OCI-LY1 (cell line): ENCODE measurements around the gene MARCKSL1.

Experiments
- H2AFZ ChIP-seq: fragments of 200-600 bp; sonication (generic), shearing (Covaris generic); 2 replicates; pipeline ENCODE4 v1.6.0; 2014; ENCODE audit warnings: antibody characterized with exemption, mild to moderate bottlenecking, low read length
- H3F3A ChIP-seq: fragments of 200-600 bp; sonication (generic), shearing (Covaris generic); 2 replicates; pipeline ENCODE4 v1.6.0; 2014; ENCODE audit warnings: mild to moderate bottlenecking, antibody characterized with exemption, low read length, moderate library complexity; ENCODE audit not compliant: insufficient read depth
- H3K27ac ChIP-seq: fragments of 200-600 bp; sonication (generic); 2 replicates; pipeline ENCODE4 v1.5.1; 2014; ENCODE audit warnings: low read length, mixed run types, mild to moderate bottlenecking, low read depth; ENCODE audit not compliant: poor library complexity, severe bottlenecking
- H3K27me3 ChIP-seq: fragments of 200-600 bp; sonication (generic); 2 replicates; pipeline ENCODE4 v1.6.0; 2014; ENCODE audit warnings: antibody characterized with exemption, mild to moderate bottlenecking, low read length, moderate library complexity; ENCODE audit not compliant: insufficient read depth
- H3K36me3 ChIP-seq: fragments of 200-600 bp; sonication (generic); 2 replicates; pipeline ENCODE4 v1.6.1; 2014; ENCODE audit warnings: mild to moderate bottlenecking, antibody characterized with exemption, low read length, moderate library complexity, mixed read lengths; ENCODE audit not compliant: insufficient read depth
- H3K4me1 ChIP-seq: fragments of 200-600 bp; sonication (generic); 2 replicates; pipeline ENCODE4 v1.5.1; 2014; ENCODE audit warnings: mild to moderate bottlenecking, low read length, moderate library complexity; ENCODE audit not compliant: insufficient read depth, severe bottlenecking
- H3K4me2 ChIP-seq: fragments of 200-600 bp; sonication (generic), shearing (Covaris generic); 2 replicates; pipeline ENCODE4 v1.6.1; 2014; ENCODE audit warnings: low read length
- H3K4me3 ChIP-seq: fragments of 200-600 bp; sonication (generic); 2 replicates; pipeline ENCODE4 v1.5.1; 2014; ENCODE audit warnings: low read length, low read depth, mild to moderate bottlenecking, mixed read lengths; ENCODE audit not compliant: poor library complexity, severe bottlenecking
- H3K79me2 ChIP-seq: fragments of 200-600 bp; shearing (Covaris generic); 2 replicates; pipeline ENCODE4 v1.6.1; 2016; ENCODE audit warnings: mixed run types, low read length, mixed read lengths; ENCODE audit not compliant: insufficient read depth
- H3K9ac ChIP-seq: fragments of 200-600 bp; sonication (generic), shearing (Covaris generic); 2 replicates; pipeline ENCODE4 v1.6.1; 2014; ENCODE audit warnings: mild to moderate bottlenecking, low read length, mixed read lengths
- H3K9me2 ChIP-seq: fragments of 200-600 bp; sonication (generic), shearing (Covaris generic); 2 replicates; pipeline ENCODE4 v1.6.1; 2014; ENCODE audit warnings: low read depth, mild to moderate bottlenecking, low read length, mixed read lengths
- H3K9me3 ChIP-seq: fragments of 200-600 bp; shearing (Covaris generic); 2 replicates; pipeline ENCODE4 v1.6.1; 2014; ENCODE audit warnings: low read length, mixed read lengths
- H4K20me1 ChIP-seq: fragments of 200-600 bp; sonication (generic), shearing (Covaris generic); 2 replicates; pipeline ENCODE4 v1.6.0; 2016; ENCODE audit warnings: mild to moderate bottlenecking, low read length; ENCODE audit not compliant: insufficient read depth
- EZH2 ChIP-seq: fragments of 200-600 bp; sonication (generic), shearing (Covaris generic); IDR thresholded peaks from 2 replicates; pipeline ENCODE4 v1.8.0; 2017; ENCODE audit warnings: borderline replicate concordance, mixed run types, mild to moderate bottlenecking, antibody characterized with exemption, low read length, moderate library complexity, mixed read lengths
- TF ChIP-seq, protein P1 (sequence below): fragments of 200-600 bp; sonication (generic), shearing (Covaris generic); IDR thresholded peaks from 2 replicates; pipeline ENCODE4 v1.5.1; 2017; ENCODE audit warnings: mild to moderate bottlenecking, antibody characterized with exemption, low read length, moderate library complexity, mixed read lengths

The MARCKSL1 gene

GRCh38 chr1:32311709-32312393, 24.2 kb downstream of the MARCKSL1 start:
- H3K27ac ChIP-seq = peak overlapping the region; percentile 78
- no peak overlapping the region; the same call in 1 of the 2 replicates for H3K4me2 ChIP-seq
- H3K4me1 ChIP-seq = peaks cover 85% of the 10 kb centered on the region
- no peak overlapping the region; the same call in 1 of the 2 replicates for H3K9ac ChIP-seq
- H3K27me3 ChIP-seq = no peaks in the 10 kb centered on the region
- no peak overlapping the region for H3K4me3 ChIP-seq
- 0 out of 2 replicates have a peak, but pooled peaks cover 3% of the 10 kb centered on the region for H4K20me1 ChIP-seq
- peaks cover 71% of the 10 kb centered on the region for H3K79me2 ChIP-seq
- TF ChIP-seq, protein P1, sequence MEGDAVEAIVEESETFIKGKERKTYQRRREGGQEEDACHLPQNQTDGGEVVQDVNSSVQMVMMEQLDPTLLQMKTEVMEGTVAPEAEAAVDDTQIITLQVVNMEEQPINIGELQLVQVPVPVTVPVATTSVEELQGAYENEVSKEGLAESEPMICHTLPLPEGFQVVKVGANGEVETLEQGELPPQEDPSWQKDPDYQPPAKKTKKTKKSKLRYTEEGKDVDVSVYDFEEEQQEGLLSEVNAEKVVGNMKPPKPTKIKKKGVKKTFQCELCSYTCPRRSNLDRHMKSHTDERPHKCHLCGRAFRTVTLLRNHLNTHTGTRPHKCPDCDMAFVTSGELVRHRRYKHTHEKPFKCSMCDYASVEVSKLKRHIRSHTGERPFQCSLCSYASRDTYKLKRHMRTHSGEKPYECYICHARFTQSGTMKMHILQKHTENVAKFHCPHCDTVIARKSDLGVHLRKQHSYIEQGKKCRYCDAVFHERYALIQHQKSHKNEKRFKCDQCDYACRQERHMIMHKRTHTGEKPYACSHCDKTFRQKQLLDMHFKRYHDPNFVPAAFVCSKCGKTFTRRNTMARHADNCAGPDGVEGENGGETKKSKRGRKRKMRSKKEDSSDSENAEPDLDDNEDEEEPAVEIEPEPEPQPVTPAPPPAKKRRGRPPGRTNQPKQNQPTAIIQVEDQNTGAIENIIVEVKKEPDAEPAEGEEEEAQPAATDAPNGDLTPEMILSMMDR = no peak
- no peak for TF ChIP-seq EZH2
- no peaks in the 10 kb centered on the region for H3K9me3 ChIP-seq
- H3F3A ChIP-seq = no peaks in the 10 kb centered on the region
- H3K9me2 ChIP-seq = no peaks in the 10 kb centered on the region
- no peak overlapping the region for H2AFZ ChIP-seq
- peaks cover 48% of the 10 kb centered on the region for H3K36me3 ChIP-seq

GRCh38 chr1:32309960-32310359, 26.1 kb downstream of the MARCKSL1 start:
- peaks cover 64% of the 10 kb centered on the region for H3K36me3 ChIP-seq
- TF ChIP-seq, protein P1 = no peak
- no peak for TF ChIP-seq EZH2
- H3K9ac ChIP-seq = peak overlapping the region; percentile 16; the same call in 1 of the 2 replicates
- H3K4me2 ChIP-seq = peak overlapping the region; percentile 22; the same call in 1 of the 2 replicates
- peaks cover 88% of the 10 kb centered on the region for H3K79me2 ChIP-seq
- no peak overlapping the region for H2AFZ ChIP-seq
- H3K9me3 ChIP-seq = no peaks in the 10 kb centered on the region
- peak overlapping the region; percentile 78 for H3K27ac ChIP-seq
- H3K4me1 ChIP-seq = peaks cover 74% of the 10 kb centered on the region
- H3K27me3 ChIP-seq = no peaks in the 10 kb centered on the region
- H3K4me3 ChIP-seq = no peak overlapping the region
- 0 out of 2 replicates have a peak, but pooled peaks cover 3% of the 10 kb centered on the region for H4K20me1 ChIP-seq
- no peaks in the 10 kb centered on the region for H3K9me2 ChIP-seq
- peaks cover 3% of the 10 kb centered on the region; the same call in 1 of the 2 replicates for H3F3A ChIP-seq

- no peak overlapping the region; the same call in 1 of the 2 replicates for H3K9ac ChIP-seq
- H3K4me3 ChIP-seq = no peak overlapping the region
- H2AFZ ChIP-seq = no peak overlapping the region
- peak overlapping the region; percentile 78 for H3K27ac ChIP-seq
- H3K9me3 ChIP-seq = no peaks in the 10 kb centered on the region; the same call in 1 of the 2 replicates
- H3K9me2 ChIP-seq = no peaks in the 10 kb centered on the region
- H3K79me2 ChIP-seq = peaks cover 95% of the 10 kb centered on the region
- H3K4me1 ChIP-seq = peaks cover 59% of the 10 kb centered on the region
- no peak for TF ChIP-seq EZH2
- TF ChIP-seq, protein P1 = no peak
- H3K36me3 ChIP-seq = peaks cover 78% of the 10 kb centered on the region
- no peaks in the 10 kb centered on the region for H3K27me3 ChIP-seq
- H3F3A ChIP-seq = peaks cover 3% of the 10 kb centered on the region; the same call in 1 of the 2 replicates
- 0 out of 2 replicates have a peak, but pooled peaks cover 3% of the 10 kb centered on the region for H4K20me1 ChIP-seq
- peak overlapping the region; percentile 23; the same call in 1 of the 2 replicates for H3K4me2 ChIP-seq
Observed at GRCh38 chr1:32307324-32307723, 28.7 kb downstream of the MARCKSL1 start.
